SKM-1 (cell line): ENCODE measurements around the gene MECP2.

Experiments
- DNase-seq: peaks from one replicate; lab custom pipeline; 2025; ENCODE audit not compliant: unreplicated experiment; lab: John Stamatoyannopoulos, UW

MECP2 gene

DNA sequence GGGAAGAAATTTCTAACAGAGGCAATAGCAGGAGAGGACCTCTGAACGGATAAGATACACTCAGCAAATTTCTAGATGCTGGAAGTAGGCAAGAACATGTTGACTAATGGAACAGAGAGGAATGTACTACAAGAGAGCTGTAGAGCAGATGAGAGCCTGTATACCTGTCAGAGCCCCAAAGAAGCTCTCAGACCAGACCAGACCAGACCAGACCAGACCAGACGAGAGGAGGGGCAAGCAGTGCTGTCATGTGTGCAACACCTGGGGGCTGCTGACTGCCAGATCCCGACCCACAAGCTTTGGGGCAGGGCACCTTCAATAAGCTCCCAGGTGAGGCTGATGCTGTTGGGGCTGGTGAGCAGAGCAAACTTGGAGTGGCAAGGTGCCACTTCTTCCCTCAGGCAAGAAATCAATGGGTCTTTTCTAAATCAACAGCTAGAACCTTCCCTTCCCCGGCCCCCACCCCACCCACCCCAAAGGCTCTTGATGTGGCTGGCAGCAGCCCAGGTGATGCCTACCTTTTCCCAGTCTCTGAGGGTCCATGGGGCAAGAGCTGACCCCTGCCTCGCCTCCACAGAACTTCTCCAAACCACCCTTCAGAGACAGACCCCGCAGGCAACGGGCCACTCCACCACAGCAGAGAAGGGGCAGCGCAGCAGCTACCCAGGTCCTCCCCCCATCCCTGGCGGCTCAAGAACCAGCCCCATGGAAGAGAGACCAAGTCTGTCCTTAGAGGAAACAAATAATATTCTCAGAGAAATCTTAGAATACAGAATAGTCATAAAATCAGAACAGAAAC lies 32.7 kb downstream of the MECP2 start:
- DNase-seq, result no peak

DNA sequence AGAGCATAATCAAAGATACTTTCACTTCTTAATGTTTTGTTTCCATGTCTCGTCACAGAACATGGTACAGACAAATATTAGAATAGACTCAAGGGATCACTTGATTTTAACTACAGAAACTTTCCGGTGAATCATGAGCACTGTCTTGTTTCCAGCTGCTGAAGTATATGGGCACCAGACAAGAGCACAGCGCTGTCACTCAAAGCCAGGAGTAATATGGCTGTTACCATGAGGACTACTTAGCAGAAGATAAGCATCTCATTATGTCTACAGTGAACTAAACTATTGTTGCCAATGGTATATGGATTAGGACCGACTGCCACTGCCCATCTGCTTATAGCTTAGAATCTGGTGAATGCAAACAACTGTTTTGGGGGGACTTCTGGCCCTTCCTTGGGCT lies 34.3 kb downstream of the MECP2 start:
- DNase-seq, result no peak

- no peak for DNase-seq
Measured at GRCh38 chrX:154061801-154062200, 35.7 kb downstream of the MECP2 start.

GRCh38 chrX:154059729-154060245 lies 37.7 kb downstream of the MECP2 start:
- DNase-seq, result no peak

- no peak for DNase-seq
Measured at GRCh38 chrX:154059231-154059630, 38.3 kb downstream of the MECP2 start.

GRCh38 chrX:154058214-154058997 lies 39.1 kb downstream of the MECP2 start:
- no peak for DNase-seq

DNA sequence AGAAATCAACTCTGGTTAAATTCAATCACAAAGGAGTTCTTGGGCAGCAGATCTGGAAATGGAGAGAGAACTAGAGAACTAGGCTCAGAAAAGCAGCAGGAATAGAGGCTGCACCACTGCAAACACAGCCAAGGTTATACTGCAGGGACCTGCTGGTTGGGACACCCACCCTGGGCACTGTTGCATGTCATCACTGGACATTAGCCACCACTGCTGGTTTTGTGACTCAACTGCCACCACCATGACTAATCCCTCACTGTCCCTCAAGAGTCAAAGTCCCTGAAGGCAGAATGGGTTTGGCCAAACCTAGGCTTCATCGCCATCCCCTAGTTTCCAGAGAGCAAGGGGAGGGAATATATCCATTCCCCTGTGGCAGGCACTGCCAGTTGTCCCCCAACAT lies 39.7 kb downstream of the MECP2 start:
- no peak for DNase-seq

GRCh38 chrX:154056770-154057241 lies 40.7 kb downstream of the MECP2 start:
- DNase-seq, result peak; percentile 28

- no peak for DNase-seq
Measured at GRCh38 chrX:154051201-154051810, 46.2 kb downstream of the MECP2 start.

- no peak for DNase-seq
Measured at GRCh38 chrX:154050113-154050495, 47.4 kb downstream of the MECP2 start.

- DNase-seq, result no peak
Measured at GRCh38 chrX:154049209-154050112, 48.1 kb downstream of the MECP2 start.

DNA sequence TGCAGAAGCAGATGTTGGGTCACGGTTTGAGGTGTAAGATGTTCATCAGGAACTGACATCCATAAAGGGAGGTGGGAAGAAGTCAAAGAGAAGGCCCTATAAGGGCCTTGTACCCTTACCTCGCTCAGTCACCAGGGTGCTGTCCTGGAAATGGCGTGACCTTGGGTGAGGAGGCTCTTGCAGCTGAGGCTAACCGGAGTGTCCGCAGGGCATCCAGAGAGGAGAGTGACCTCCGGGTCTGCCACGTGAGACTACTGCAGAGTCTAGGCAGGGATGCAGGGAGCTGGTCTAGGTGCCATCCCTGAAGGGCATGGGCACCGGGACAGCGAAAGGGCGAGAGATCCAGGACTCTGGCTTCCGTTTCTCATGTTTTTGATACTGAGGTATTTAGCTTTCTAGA lies 49.1 kb downstream of the MECP2 start:
- no peak for DNase-seq

GRCh38 chrX:154046940-154047610 lies 50.4 kb downstream of the MECP2 start:
- no peak for DNase-seq

GRCh38 chrX:154046031-154046781 lies 51.3 kb downstream of the MECP2 start:
- no peak for DNase-seq

- DNase-seq, result no peak
Measured at GRCh38 chrX:154044091-154044490, 53.4 kb downstream of the MECP2 start.

GRCh38 chrX:154043003-154043763 lies 54.3 kb downstream of the MECP2 start:
- peak; percentile 7 for DNase-seq

DNA sequence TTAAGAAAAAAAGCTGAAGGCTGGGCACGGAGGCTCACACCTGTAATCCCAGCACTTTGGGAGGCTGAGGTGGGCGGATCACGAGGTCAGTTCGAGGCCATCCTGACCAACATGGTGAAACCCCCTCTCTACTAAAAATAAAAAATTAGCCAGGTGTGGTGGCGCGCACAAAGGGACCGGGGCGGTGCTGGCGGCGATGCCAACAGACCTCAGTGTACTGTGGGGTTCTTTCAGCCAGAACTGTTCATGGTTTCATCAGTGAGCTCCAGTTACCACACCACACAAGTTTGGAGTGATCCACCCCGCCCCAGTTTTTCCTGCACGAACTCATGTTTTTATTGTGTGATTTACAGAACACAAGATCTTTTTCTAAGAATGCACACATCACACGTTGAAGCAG lies 56.7 kb downstream of the MECP2 start:
- DNase-seq, result no peak

GRCh38 chrX:154040307-154040756 lies 57.2 kb downstream of the MECP2 start:
- peak; percentile 59 for DNase-seq
